ENCODE measurements around the gene PYCR2.
"Not testable (repeated sequence)": the region's sequence is repeated elsewhere in the genome, so short reads cannot be mapped to it uniquely, and the experiment has no call there.

The PYCR2 gene

DNA sequence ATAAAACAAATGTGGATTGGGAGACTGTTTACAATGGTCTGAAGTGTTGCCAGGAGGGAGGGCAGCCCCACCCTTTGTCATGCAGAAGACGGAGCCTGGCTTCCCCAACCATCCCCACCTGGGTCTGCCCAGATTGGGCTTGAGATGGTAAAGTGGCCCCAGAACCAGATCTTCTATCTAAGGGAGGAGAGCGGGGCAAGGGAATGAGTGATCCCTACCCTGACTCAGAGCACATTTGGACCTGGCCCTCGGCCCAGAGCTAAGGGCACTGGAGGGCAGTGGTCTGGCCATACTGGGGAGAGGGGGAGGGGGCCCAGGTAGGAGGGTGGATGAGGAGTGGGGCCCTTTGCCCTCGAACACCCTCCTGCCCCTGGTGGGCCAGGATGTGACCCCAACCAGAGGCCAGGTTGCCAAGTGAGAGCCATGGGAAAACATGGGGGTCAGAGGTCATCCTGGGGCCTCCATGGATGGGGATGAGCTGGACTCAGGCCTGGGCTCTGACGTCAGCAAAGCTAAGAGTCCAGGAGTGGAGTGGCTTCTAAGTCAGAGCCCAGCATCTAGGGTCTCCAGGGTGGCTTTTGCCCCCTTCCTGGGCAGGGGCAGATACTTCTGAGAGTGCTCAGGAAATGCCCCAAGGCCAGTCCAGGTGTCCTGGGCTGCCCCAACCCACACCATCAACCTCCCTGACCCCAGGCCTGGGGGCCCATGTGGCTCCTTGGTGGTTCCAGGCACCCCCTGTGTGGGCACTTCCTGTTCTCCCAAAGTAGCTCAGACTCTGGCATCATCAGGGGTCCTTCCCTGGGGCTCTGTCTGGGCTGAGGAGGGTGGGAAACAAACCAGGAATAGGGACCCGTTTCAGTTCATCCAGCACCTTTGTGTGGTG is 33.5 kb downstream of the PYCR2 start:
- no peak overlapping the region for H3K4me3 ChIP-seq (replicated peaks; ENCODE audit: low read depth, low read length)
- no peak for DNase-seq (ENCODE audit: extremely low read depth, low read depth)
- no peak for TF ChIP-seq CTCF (IDR thresholded peaks at IDR 0.05; ENCODE audit: low read depth, low read length, missing control alignments)

DNA sequence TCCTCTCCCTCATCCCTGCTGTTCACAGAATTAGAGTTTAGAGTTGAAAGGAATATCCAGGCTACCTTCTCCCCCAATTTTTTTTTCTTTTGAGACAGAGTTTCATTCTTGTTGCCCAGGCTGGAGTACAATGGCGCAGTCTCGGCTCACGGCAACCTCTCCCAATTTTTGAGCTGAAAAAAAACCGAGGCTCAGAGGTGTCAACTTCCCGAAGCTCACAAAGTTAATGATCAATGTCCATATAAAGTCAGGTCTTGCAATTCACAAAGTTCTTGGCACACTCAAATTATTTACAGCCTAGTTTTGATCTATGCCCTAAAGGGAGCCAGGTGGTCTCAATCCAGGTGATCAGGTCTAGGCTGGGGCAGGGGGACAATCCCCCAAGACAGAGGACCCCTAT is 34.3 kb downstream of the PYCR2 start:
- H3K4me3 ChIP-seq (replicated peaks; ENCODE audit: low read depth, low read length) = no peak overlapping the region
- TF ChIP-seq CTCF (IDR thresholded peaks at IDR 0.05; ENCODE audit: low read depth, low read length, missing control alignments) = no peak
- DNase-seq (ENCODE audit: extremely low read depth, low read depth) = no peak

DNA sequence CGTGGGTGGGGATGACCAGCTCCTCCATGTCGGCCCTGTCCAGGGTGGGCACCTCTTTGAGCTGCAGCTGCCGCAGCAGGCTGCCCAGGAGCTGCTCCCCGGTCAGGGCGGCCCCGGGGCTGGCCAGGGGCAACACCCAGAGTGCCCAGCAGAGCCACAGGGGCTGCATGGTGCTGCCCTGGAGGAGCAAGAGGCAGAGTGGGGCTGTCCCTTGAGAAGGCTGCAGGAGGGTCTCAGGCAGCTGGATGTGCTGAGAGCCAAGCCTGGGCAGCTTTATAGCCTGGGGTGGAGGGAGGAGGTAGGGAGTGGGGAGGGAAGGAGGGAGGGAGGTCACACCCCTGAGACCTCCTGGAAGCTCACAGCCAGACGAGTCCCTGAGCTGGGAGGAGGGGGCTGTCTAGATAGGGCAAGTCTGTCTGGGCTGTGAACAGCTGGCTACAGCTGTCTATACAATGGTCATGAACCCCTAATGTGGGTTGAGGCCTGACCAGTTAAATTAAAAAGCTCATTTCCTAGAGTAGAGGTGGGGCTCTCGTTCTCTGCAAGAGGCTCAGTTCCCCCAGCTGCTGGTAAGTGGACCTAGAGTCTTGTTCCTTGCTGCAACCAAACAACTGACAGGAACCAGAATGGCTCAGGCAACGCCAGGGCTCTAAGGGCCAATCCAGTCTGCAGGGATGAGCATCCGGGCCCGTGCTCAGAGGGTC is 35.0 kb downstream of the PYCR2 start, which contains the start of gene LEFTY1:
Gene LEFTY1 (minus strand): TSS at position 249 of the 704 bp plus-strand sequence. CDS start 80 bp downstream, at position 169.
- DNase-seq (ENCODE audit: extremely low read depth, low read depth) = no peak
- TF ChIP-seq CTCF (IDR thresholded peaks at IDR 0.05; ENCODE audit: low read depth, low read length, missing control alignments) = no peak
- H3K4me3 ChIP-seq (replicated peaks; ENCODE audit: low read depth, low read length) = no peak within 1 kb of the TSS

GRCh38 chr1:225888289-225888897 is 35.7 kb downstream of the PYCR2 start:
- H3K4me3 ChIP-seq (replicated peaks; ENCODE audit: low read depth, low read length) = no peak overlapping the region
- no peak for DNase-seq (ENCODE audit: extremely low read depth, low read depth)
- no peak for TF ChIP-seq CTCF (IDR thresholded peaks at IDR 0.05; ENCODE audit: low read depth, low read length, missing control alignments)

- not testable (repeated sequence) for H3K4me3 ChIP-seq (replicated peaks; ENCODE audit: low read depth, low read length); DNase-seq (ENCODE audit: extremely low read depth, low read depth)
These were observed 36.3 kb downstream of the PYCR2 start for GRCh38 chr1:225887554-225888288.

- no peak for DNase-seq (ENCODE audit: extremely low read depth, low read depth)
- H3K4me3 ChIP-seq (replicated peaks; ENCODE audit: low read depth, low read length) = no peak overlapping the region
- no peak for TF ChIP-seq CTCF (IDR thresholded peaks at IDR 0.05; ENCODE audit: low read depth, low read length, missing control alignments)
These were observed 37.1 kb downstream of the PYCR2 start for GRCh38 chr1:225887030-225887314.
